HG02623 (cell line): ENCODE measurements around the gene ANKRD11.
"Not testable (repeated sequence)": the region's sequence is repeated elsewhere in the genome, so short reads cannot be mapped to it uniquely, and the experiment has no call there.

Experiments
- ATAC-seq: cut with Tn5 transposase; IDR thresholded peaks from one replicate; pipeline ENCODE4 v1.9.1; 2021; ENCODE audit warnings: moderate library complexity; ENCODE audit not compliant: unreplicated experiment

ANKRD11 gene

GRCh38 chr16:89304941-89305705 is 185.2 kb downstream of the ANKRD11 start:
- no peak for ATAC-seq

- no peak for ATAC-seq
Measured at GRCh38 chr16:89304181-89304851, 186.0 kb downstream of the ANKRD11 start.

GRCh38 chr16:89303617-89304016 is 186.7 kb downstream of the ANKRD11 start:
- ATAC-seq = no peak

- ATAC-seq = no peak
Measured at GRCh38 chr16:89300976-89301360, 189.4 kb downstream of the ANKRD11 start.

DNA sequence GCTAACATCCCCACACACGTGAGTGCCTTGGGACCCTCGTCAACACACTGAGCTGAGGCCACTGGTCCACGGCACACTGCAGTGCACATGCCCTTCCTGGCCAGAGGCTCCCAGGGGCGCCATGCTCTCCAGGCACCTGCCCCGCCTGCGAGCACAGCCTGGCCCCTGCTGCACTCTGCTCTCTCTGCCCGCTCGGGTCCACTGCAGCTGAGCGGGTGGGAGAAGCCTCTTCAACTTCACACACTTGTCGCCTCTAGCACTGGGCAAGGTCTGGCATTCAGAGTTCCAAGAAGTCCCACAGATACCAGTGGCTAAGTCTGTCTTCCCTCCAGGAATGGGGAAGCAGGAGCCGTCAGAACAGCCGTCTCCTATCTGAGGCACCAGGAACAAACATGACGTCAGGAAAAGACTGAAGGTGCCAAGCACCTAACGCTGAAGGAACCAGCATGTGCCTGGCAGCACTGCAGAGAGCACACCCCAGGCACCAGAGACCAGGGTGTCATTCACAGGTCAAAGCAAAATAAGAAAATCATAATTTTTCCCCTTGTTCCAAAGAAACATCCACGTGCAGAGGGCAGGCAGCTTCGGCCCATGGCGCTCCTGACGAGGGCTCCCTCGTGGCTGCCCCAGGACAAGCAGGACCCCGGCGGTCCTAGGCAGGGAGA is 189.9 kb downstream of the ANKRD11 start:
- ATAC-seq = no peak

DNA sequence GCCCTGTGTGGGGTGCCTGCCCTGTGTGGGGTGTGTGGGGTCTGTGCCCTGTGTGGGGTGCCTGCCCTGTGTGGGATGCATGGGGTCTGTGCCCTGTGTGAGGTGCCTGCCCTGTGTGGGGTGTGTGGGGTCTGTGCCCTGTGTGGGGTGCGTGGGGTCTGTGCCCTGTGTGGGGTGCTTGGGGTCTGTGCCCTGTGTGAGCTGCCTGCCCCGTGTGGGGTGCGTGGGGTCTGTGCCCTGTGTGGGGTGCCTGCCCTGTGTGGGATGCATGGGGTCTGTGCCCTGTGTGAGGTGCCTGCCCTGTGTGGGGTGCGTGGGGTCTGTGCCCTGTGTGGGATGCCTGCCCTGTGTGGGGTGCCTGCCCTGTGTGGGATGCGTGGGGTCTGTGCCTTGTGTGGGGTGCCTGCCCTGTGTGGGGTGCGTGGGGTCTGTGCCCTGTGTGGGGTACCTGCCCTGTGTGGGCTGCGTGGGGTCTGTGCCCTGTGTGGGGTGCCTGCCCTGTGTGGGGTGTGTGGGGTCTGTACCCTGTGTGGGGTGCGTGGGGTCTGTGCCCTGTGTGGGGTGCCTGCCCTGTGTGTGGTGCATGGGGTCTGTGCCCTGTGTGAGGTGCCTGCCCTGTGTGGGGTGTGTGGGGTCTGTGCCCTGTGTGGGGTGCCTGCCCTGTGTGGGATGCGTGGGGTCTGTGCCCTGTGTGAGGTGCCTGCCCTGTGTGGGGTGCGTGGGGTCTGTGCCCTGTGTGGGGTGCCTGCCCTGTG is 190.8 kb downstream of the ANKRD11 start:
- not testable (repeated sequence) for ATAC-seq

DNA sequence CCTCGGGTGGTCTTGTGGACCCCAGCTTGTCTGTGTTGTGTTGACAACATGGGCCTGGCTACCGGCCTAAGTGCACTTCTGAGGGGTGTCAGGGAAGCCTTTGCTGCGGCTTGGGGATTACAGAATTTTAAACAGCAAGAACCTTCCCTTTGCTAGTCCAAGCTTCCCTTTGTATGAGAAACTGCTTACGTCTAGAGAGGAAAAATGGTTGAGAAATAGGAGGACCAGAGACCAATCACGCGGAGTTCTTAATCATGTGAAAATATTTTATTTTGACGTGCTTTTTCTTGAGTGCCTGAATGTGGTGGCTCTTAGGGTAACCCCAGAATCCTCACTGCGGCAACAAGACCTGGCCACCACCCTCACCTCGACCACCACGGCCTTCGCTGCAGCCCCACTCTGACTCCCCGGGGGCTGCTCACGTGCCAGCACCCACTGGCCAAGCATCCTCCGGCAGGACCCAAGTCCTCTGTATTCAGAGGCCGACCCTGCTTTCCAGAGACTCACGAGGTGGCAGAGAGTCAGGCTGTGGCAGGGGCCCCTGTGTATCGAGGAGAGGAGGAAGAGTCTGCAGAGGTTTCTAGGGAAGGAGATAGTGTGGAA is 191.6 kb downstream of the ANKRD11 start:
- no peak for ATAC-seq

- no peak for ATAC-seq
Measured at GRCh38 chr16:89297910-89298545, 192.3 kb downstream of the ANKRD11 start.

GRCh38 chr16:89297156-89297874 is 193.0 kb downstream of the ANKRD11 start:
- no peak for ATAC-seq

DNA sequence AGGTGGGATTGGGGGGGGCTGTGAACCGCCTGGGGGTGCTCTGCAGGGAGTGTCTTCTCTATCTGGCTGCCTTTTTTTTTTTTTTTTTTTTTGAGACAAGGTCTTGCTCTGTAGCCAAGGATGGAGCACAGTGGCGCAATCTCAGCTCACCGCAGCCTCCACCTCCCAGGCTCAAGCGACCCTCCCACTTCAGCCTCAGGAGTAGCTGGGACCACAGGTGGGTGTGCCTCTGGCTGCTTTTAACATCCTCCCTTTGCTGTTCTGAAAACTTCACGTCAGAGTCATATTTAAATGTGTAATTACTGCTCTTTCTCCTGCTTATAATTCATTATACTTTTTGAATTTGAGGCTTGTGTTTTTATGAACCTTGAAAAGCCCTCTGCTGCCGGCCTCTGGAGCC is 194.4 kb downstream of the ANKRD11 start:
- no peak for ATAC-seq

DNA sequence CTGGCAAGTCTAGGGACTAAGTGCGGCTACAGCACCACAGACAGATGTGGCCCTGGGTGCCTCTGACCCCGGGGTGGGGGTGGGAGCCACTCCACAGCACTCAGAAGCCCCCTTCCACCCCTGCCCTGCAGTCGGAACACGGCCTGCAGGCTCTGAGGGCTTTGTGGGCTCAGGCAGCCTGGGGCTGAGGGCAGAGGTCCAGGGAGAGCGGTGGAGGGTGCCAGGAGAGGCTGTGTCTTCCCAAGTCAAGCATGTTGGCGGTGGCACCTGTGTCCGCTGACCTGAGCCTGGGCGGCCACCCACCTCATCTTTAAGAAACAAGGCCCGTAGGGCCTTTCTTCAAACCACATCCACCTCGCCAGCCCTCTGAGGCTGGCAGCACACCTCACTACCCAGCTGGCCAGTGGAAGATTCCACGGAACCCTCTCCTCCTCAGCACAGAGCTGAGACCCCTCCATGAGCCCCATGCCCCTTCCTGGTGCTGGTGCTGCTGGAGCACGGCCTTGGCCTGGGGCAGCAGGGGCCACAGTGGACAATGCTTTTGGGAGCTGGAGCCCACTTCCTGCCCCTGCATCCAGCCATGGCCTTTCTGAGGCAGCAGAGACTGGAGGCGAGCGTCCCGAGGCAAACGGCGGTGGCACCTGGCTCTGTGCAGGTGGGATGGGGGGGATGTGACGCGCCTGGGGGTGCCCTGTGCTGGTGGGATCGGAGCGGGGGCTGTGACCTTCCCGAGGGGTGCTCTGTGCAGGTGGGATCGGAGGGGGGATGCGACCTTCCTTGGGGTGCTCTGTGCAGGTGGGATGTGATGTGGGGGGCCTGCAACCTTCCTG is 195.1 kb downstream of the ANKRD11 start:
- no peak for ATAC-seq

DNA sequence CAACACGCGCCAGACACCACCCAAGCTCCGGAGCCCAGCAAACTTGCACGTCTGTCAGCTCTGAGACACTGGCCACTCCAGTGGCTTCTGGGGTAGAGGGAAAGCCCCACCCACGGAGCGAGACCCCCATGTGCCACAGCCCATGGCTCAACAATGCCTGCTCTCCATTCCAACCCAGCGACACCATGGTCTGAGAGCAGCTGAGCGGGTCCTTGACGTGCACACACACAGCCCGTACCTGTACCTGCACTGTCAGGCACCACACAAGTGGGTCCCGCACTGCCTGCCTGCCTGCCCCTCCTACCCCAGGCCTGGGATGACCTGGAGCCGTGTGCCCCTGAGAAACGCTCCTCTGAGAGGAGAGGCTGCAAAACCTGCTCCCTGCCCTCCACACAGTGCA is 195.9 kb downstream of the ANKRD11 start:
- no peak for ATAC-seq

- ATAC-seq = no peak
Measured at GRCh38 chr16:89293276-89294143, 196.9 kb downstream of the ANKRD11 start.

- no peak for ATAC-seq
Measured at GRCh38 chr16:89292443-89293078, 197.8 kb downstream of the ANKRD11 start.

DNA sequence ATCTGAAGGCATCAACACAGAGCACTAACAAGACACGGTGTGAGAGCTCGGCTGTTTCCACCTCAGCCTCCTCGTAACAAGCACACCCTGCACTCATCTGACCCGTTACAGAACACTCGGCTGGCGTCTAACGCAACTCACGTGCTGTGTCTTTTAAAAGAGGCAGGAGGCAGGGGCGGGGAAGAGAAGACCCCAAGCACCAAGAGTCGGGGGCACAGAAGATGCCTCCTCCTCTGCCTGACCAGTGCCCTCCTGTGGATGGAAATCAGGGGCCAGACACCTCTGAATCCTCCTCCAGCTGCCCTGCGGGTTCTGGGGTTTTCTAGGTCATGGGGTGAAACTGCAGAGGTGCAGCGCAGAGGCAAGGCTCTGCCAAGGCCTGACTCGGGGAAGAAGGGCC is 198.6 kb downstream of the ANKRD11 start:
- no peak for ATAC-seq

GRCh38 chr16:89291363-89291762 is 199.0 kb downstream of the ANKRD11 start:
- ATAC-seq = no peak

GRCh38 chr16:89290887-89291286 is 199.5 kb downstream of the ANKRD11 start:
- ATAC-seq = no peak
